GOT3 (cell line): ENCODE results near the gene OSBPL7.

ENCODE experiments used
- DNase-seq: peaks from one replicate; lab custom pipeline; 2025; ENCODE audit warnings: mixed read lengths; lab: John Stamatoyannopoulos, UW

Gene OSBPL7

GRCh38 chr17:47763913-47764582 is 57.5 kb downstream of the OSBPL7 start:
- DNase-seq: no peak

DNA sequence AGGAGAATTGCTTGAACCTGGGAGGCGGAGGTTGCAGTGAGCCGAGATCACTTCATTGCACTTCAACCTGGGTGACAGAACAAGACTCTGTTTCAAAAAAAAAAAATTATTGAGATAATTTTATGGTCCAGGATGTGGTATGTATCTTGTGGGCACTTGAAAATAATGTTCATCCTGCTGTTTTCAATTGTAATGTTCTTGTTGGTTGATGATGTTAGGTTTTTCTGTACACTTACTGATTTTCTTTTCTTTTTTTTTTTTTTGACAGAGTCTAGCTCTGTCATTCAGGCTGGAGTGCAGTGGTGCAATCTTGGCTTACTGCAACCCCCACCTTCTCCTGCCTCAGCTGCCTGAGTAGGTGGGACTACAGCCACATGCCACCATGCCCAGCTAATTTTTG is 58.9 kb downstream of the OSBPL7 start:
- no peak for DNase-seq

DNA sequence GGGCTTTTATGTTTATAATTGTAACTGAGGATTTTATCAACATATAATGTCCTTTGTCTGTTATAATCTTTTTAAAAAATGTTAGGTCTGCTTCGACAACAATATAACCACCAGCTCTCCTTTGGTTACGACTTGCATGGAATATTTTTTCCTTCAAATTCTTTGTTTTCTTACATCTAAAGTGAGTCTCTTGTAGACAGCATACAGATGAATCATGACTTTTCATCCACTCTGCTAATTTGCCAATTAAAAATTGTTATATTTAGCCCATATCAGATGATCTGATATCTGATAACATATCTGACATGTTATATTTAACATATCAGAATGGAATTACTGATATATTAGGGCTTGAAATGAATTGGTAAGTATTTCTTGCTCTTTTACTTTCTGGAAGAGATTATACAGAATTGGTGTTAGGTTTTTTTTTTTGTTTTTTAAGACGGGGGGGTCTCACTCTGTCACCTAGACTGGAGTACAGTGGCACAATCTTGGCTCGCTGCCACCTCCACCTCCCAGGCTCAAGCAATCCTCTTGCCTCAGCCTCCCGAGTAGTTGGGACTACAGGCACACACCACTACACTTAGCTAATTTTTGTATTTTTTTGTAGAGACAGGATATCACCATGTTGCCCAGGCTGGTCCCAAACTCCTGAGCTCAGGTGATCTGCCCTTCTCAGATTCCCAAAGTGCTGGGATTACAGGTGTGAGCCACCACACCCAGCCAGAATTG is 61.0 kb downstream of the OSBPL7 start:
- no peak for DNase-seq

- no peak for DNase-seq
Measured at GRCh38 chr17:47757386-47757785, 64.2 kb downstream of the OSBPL7 start.
